BLaER1 (cell line): ENCODE measurements around the gene RPS6KA2.
A peak's percentile ranks its signal among the peaks of the same experiment; 100 is the strongest.

Source experiments
- H3K27ac ChIP-seq: shearing (Covaris generic); formaldehyde crosslinking; 2 replicates; pipeline ENCODE4 v1.8.1; 2022
- H3K27me3 ChIP-seq: shearing (Covaris generic); formaldehyde crosslinking; 2 replicates; pipeline ENCODE4 v1.8.1; 2022
- H3K36me3 ChIP-seq: shearing (Covaris generic); formaldehyde crosslinking; 2 replicates; pipeline ENCODE4 v1.8.1; 2022
- H3K4me1 ChIP-seq: shearing (Covaris generic); formaldehyde crosslinking; 2 replicates; pipeline ENCODE4 v1.8.1; 2022
- H3K4me2 ChIP-seq: shearing (Covaris generic); formaldehyde crosslinking; 2 replicates; pipeline ENCODE4 v1.8.1; 2022
- H3K4me3 ChIP-seq: shearing (Covaris generic); formaldehyde crosslinking; 2 replicates; pipeline ENCODE4 v1.8.1; 2022
- H3K9ac ChIP-seq: shearing (Covaris generic); formaldehyde crosslinking; 2 replicates; pipeline ENCODE4 v1.8.1; 2022
- H3K9me3 ChIP-seq: shearing (Covaris generic); formaldehyde crosslinking; 2 replicates; pipeline ENCODE4 v1.8.1; 2022
- H4K20me1 ChIP-seq: shearing (Covaris generic); formaldehyde crosslinking; 2 replicates; pipeline ENCODE4 v1.8.1; 2022
- Cebpa-rat ChIP-seq: shearing (Covaris generic); IDR thresholded peaks from 2 replicates; pipeline ENCODE4 v1.8.1; 2022

Gene RPS6KA2

GRCh38 chr6:166470029-166470862 lies 156.8 kb downstream of the RPS6KA2 start:
- Histone ChIP-seq H3K9me3 (no peaks in the 10 kb centered on the region), H3K27me3 (no peaks in the 10 kb centered on the region), H3K27ac (peak overlapping the region; percentile 1), H3K9ac (no peak overlapping the region), H3K36me3 (no peaks in the 10 kb centered on the region), H4K20me1 (no peaks in the 10 kb centered on the region), H3K4me2 (peak overlapping the region; percentile 42), H3K4me1 (peaks cover 80% of the 10 kb centered on the region), H3K4me3 (no peak overlapping the region)
- TF ChIP-seq Cebpa-rat: no peak

- Histone ChIP-seq H3K9ac (no peak overlapping the region), H3K27ac (no peak overlapping the region; the same call in 1 of the 2 replicates), H3K4me3 (no peak overlapping the region), H3K36me3 (no peaks in the 10 kb centered on the region), H4K20me1 (no peaks in the 10 kb centered on the region), H3K4me2 (peak overlapping the region; percentile 42), H3K9me3 (no peaks in the 10 kb centered on the region), H3K4me1 (peaks cover 80% of the 10 kb centered on the region), H3K27me3 (no peaks in the 10 kb centered on the region)
- TF ChIP-seq Cebpa-rat: no peak
Measured at GRCh38 chr6:166469426-166469961, 157.6 kb downstream of the RPS6KA2 start.

GRCh38 chr6:166467436-166468000 lies 159.5 kb downstream of the RPS6KA2 start:
- Histone ChIP-seq H3K4me2 (no peak overlapping the region), H3K9me3 (no peaks in the 10 kb centered on the region), H3K27ac (no peak overlapping the region), H3K27me3 (no peaks in the 10 kb centered on the region), H3K4me3 (no peak overlapping the region), H3K9ac (no peak overlapping the region), H3K4me1 (peaks cover 80% of the 10 kb centered on the region), H3K36me3 (no peaks in the 10 kb centered on the region), H4K20me1 (no peaks in the 10 kb centered on the region)
- TF ChIP-seq Cebpa-rat: no peak

- H3K36me3 ChIP-seq: no peaks in the 10 kb centered on the region
- peak overlapping the region; percentile 87 for H3K4me2 ChIP-seq
- no peak for TF ChIP-seq Cebpa-rat
- H3K27ac ChIP-seq: peak overlapping the region; percentile 15; the same call in 1 of the 2 replicates
- H3K9me3 ChIP-seq: no peaks in the 10 kb centered on the region
- H4K20me1 ChIP-seq: no peaks in the 10 kb centered on the region
- no peak overlapping the region for H3K4me3 ChIP-seq
- H3K4me1 ChIP-seq: peaks cover 90% of the 10 kb centered on the region
- no peak overlapping the region for H3K9ac ChIP-seq
- H3K27me3 ChIP-seq: no peaks in the 10 kb centered on the region
Measured at GRCh38 chr6:166466178-166467122, 160.6 kb downstream of the RPS6KA2 start.

- Histone ChIP-seq H3K36me3 (no peaks in the 10 kb centered on the region), H3K9me3 (no peaks in the 10 kb centered on the region), H3K4me3 (no peak overlapping the region), H3K4me2 (peak overlapping the region; percentile 87), H3K27ac (0 out of 2 replicates have a peak overlapping the region, but pooled peaks have one; percentile 15), H3K27me3 (no peaks in the 10 kb centered on the region), H3K4me1 (peaks cover 97% of the 10 kb centered on the region), H3K9ac (no peak overlapping the region), H4K20me1 (no peaks in the 10 kb centered on the region)
- no peak for TF ChIP-seq Cebpa-rat
Measured at GRCh38 chr6:166465671-166466087, 161.4 kb downstream of the RPS6KA2 start.

- H3K9ac ChIP-seq: no peak overlapping the region
- no peaks in the 10 kb centered on the region for H3K36me3 ChIP-seq
- H3K9me3 ChIP-seq: no peaks in the 10 kb centered on the region
- H4K20me1 ChIP-seq: no peaks in the 10 kb centered on the region
- peak overlapping the region; percentile 87 for H3K4me2 ChIP-seq
- H3K27me3 ChIP-seq: no peaks in the 10 kb centered on the region
- H3K4me3 ChIP-seq: no peak overlapping the region
- H3K27ac ChIP-seq: peak overlapping the region; percentile 88; the same call in 1 of the 2 replicates
- no peak for TF ChIP-seq Cebpa-rat
- peaks cover 98% of the 10 kb centered on the region for H3K4me1 ChIP-seq
Measured at GRCh38 chr6:166465003-166465399, 162.1 kb downstream of the RPS6KA2 start.

- peak overlapping the region; percentile 87 for H3K4me2 ChIP-seq
- H3K9me3 ChIP-seq: no peaks in the 10 kb centered on the region
- H3K4me3 ChIP-seq: no peak overlapping the region
- H3K27ac ChIP-seq: peak overlapping the region; percentile 88
- H3K4me1 ChIP-seq: peaks cover 96% of the 10 kb centered on the region
- no peak for TF ChIP-seq Cebpa-rat
- no peaks in the 10 kb centered on the region for H3K36me3 ChIP-seq
- H4K20me1 ChIP-seq: no peaks in the 10 kb centered on the region
- H3K27me3 ChIP-seq: no peaks in the 10 kb centered on the region
- peak overlapping the region; percentile 8 for H3K9ac ChIP-seq
Measured at GRCh38 chr6:166464068-166465002, 162.7 kb downstream of the RPS6KA2 start.

- H3K9ac ChIP-seq: peak overlapping the region; percentile 72
- H3K9me3 ChIP-seq: peaks cover 1% of the 10 kb centered on the region
- H3K4me2 ChIP-seq: peak overlapping the region; percentile 87
- H4K20me1 ChIP-seq: no peaks in the 10 kb centered on the region
- H3K4me1 ChIP-seq: peaks cover 88% of the 10 kb centered on the region
- peak overlapping the region; percentile 88 for H3K27ac ChIP-seq
- H3K36me3 ChIP-seq: peaks cover under 1% of the 10 kb centered on the region; the same call in 1 of the 2 replicates
- TF ChIP-seq Cebpa-rat: no peak
- H3K4me3 ChIP-seq: no peak overlapping the region
- H3K27me3 ChIP-seq: no peaks in the 10 kb centered on the region
Measured at GRCh38 chr6:166463359-166464067, 163.5 kb downstream of the RPS6KA2 start.
